HepG2 (cell line): ENCODE results near the gene NTMT1. TPM values are rescaled to one million over a fixed set of nuclear protein-coding genes. Genes with fewer than 3 reads are reported as not detected.

ENCODE experiments used
- ATAC-seq: fragments of 200-7000 bp; cut with Tn5 transposase; 3 replicates; pipeline ENCODE4 v1.9.1; 2020; ENCODE audit warnings: mild to moderate bottlenecking, moderate library complexity
- BruUV-seq: library from RNA; stranded (reverse); fragments of 400-500 nt; replicated peaks from 2 replicates; lab custom pipeline; 2021; lab: Mats Ljungman, UMichigan
- CTCF ChIA-PET: fragments of 300-600 bp; formaldehyde crosslinking; extraction: SDS; loops from one replicate; lab custom pipeline; 2021; ENCODE audit warnings: low total read pairs, inconsistent platforms, low intra/inter-chr PET ratio; lab: Yijun Ruan, JAX
- POLR2A ChIA-PET: fragments of 350-600 bp; sonication (Branson Sonifier 250); formaldehyde crosslinking; loops from one replicate; lab custom pipeline; 2020; ENCODE audit warnings: antibody characterized with exemption, inconsistent platforms; lab: Yijun Ruan, JAX
- DNase-seq: peaks from one replicate; pipeline ENCODE4 v3.0.0-alpha.2; 2015; ENCODE audit warnings: low spot score
- FAIRE-seq: peaks from 3 replicates; lab custom pipeline; 2011; peaks lifted over from hg19 to GRCh38; lab: Jason Lieb, UNC
- H2AFZ ChIP-seq: one replicate; pipeline ENCODE4 v1.6.1; 2011; ENCODE audit warnings: low read length, inconsistent platforms
- H3K27ac ChIP-seq: fragments of 300-600 bp; 3 replicates; pipeline ENCODE4 v1.8.0; 2011; ENCODE audit warnings: mixed run types, mild to moderate bottlenecking, mixed read lengths, low read length, inconsistent platforms; ENCODE audit not compliant: insufficient read depth; ENCODE audit errors: extremely low read length
- H3K27me3 ChIP-seq, 2 experiments: fragments of 200-600 bp in 1 of 2; 2 replicates in 1 of 2; 3 replicates in 1 of 2; pipeline versions ENCODE4 v1.6.0 to v1.8.0; 2011; ENCODE audit warnings: low read length in 2 of 2, mild to moderate bottlenecking in 2 of 2, moderate library complexity in 2 of 2, inconsistent platforms in 1 of 2; ENCODE audit not compliant: insufficient read depth in 2 of 2, control insufficient read depth in 1 of 2
- H3K36me3 ChIP-seq, 2 experiments: fragments of 200-600 bp in 1 of 2; replicated peaks in 1 of 2; 2 replicates in 1 of 2; 3 replicates in 1 of 2; pipeline versions ENCODE4 v1.5.1 to v1.8.0; 2011; ENCODE audit warnings: low read length in 2 of 2, inconsistent platforms in 1 of 2; ENCODE audit not compliant: insufficient read depth in 2 of 2, control insufficient read depth in 1 of 2
- H3K4me1 ChIP-seq: 2 replicates; pipeline ENCODE4 v1.5.1; 2012; ENCODE audit warnings: low read length, inconsistent platforms; ENCODE audit not compliant: insufficient read depth
- H3K4me2 ChIP-seq: 2 replicates; pipeline ENCODE4 v1.6.0; 2011; ENCODE audit warnings: low read depth, low read length, inconsistent platforms
- H3K4me3 ChIP-seq, 3 experiments: fragments of 200-600 bp in 1 of 3; sonication (generic), shearing (Covaris generic) in 1 of 3; replicated peaks in 1 of 3; 2 replicates each; pipeline ENCODE4 v1.5.1; 2011 to 2016; ENCODE audit warnings: low read length in 3 of 3, inconsistent platforms in 2 of 3, low read depth in 2 of 3, mild to moderate bottlenecking in 2 of 3, control low read depth in 1 of 3, mixed read lengths in 1 of 3; ENCODE audit not compliant: insufficient read depth in 1 of 3
- H3K79me2 ChIP-seq: one replicate; pipeline ENCODE4 v1.6.1; 2011; ENCODE audit warnings: low read length, inconsistent platforms; ENCODE audit not compliant: insufficient read depth
- H3K9ac ChIP-seq: 2 replicates; pipeline ENCODE4 v1.6.0; 2011; ENCODE audit warnings: mild to moderate bottlenecking, low read depth, low read length, inconsistent platforms; ENCODE audit not compliant: insufficient read depth
- H3K9me3 ChIP-seq: 2 replicates; pipeline ENCODE4 v1.5.1; 2012; ENCODE audit warnings: mild to moderate bottlenecking, low read length
- H4K20me1 ChIP-seq: 2 replicates; pipeline ENCODE4 v1.6.0; 2011; ENCODE audit warnings: inconsistent platforms, mild to moderate bottlenecking, low read length, moderate library complexity; ENCODE audit not compliant: insufficient read depth
- BRD4 ChIP-seq: sonication (generic); formaldehyde crosslinking; IDR thresholded peaks from 2 replicates; pipeline ENCODE4 v1.4.0; 2020; ENCODE audit warnings: missing genetic modification reagents
- ELK4 ChIP-seq: sonication (generic); formaldehyde crosslinking; IDR thresholded peaks from 2 replicates; pipeline ENCODE4 v1.9.0; 2021; ENCODE audit warnings: missing genetic modification reagents, borderline replicate concordance
- GATA4 ChIP-seq: sonication (generic); IDR thresholded peaks from 2 replicates; pipeline ENCODE4 v1.6.1; 2016; ENCODE audit warnings: antibody characterized with exemption, low read depth, borderline replicate concordance
- GZF1 ChIP-seq: sonication (generic); formaldehyde crosslinking; IDR thresholded peaks from 2 replicates; pipeline ENCODE4 v1.5.1; 2020; ENCODE audit warnings: mild to moderate bottlenecking, missing genetic modification reagents
- HOMEZ ChIP-seq: IDR thresholded peaks from 2 replicates; pipeline ENCODE4 v1.6.1; 2016; ENCODE audit warnings: low read depth
- HOXA9 ChIP-seq: sonication (generic); formaldehyde crosslinking; IDR thresholded peaks from 2 replicates; pipeline ENCODE4 v1.8.1; 2022; ENCODE audit warnings: missing genetic modification reagents, mild to moderate bottlenecking, moderate library complexity, borderline replicate concordance
- RARG ChIP-seq: sonication (generic); formaldehyde crosslinking; IDR thresholded peaks from 2 replicates; pipeline ENCODE4 v1.4.0; 2020; ENCODE audit warnings: low read depth, mild to moderate bottlenecking, missing genetic modification reagents
- REST ChIP-seq, 2 experiments: IDR thresholded peaks; 2 replicates each; pipeline ENCODE4 v1.6.1; 2011 to 2012; ENCODE audit warnings: low read length in 2 of 2, borderline replicate concordance in 1 of 2, low read depth in 1 of 2, mild to moderate bottlenecking in 1 of 2, moderate library complexity in 1 of 2
- SCMH1 ChIP-seq: sonication (generic); formaldehyde crosslinking; IDR thresholded peaks from 2 replicates; pipeline ENCODE4 v1.9.0; 2021; ENCODE audit warnings: missing genetic modification reagents, mild to moderate bottlenecking, borderline replicate concordance
- SNAPC5 ChIP-seq: sonication (generic); formaldehyde crosslinking; IDR thresholded peaks from 2 replicates; pipeline ENCODE4 v1.8.1; 2023; ENCODE audit warnings: mild to moderate bottlenecking, missing genetic modification reagents, borderline replicate concordance
- TCF7L2 ChIP-seq: IDR thresholded peaks from 2 replicates; pipeline ENCODE4 v1.6.1; 2011; ENCODE audit warnings: mild to moderate bottlenecking, low read depth, low read length, moderate library complexity
- ZNF143 ChIP-seq: sonication (generic); formaldehyde crosslinking; IDR thresholded peaks from 2 replicates; pipeline ENCODE4 v1.4.0; 2020; ENCODE audit warnings: missing genetic modification reagents
- ZNF253 ChIP-seq: sonication (generic); formaldehyde crosslinking; IDR thresholded peaks from 2 replicates; pipeline ENCODE4 v1.8.0; 2022; ENCODE audit warnings: mild to moderate bottlenecking, missing genetic modification reagents, borderline replicate concordance
- ZUFSP ChIP-seq: sonication (generic); formaldehyde crosslinking; IDR thresholded peaks from 2 replicates; pipeline ENCODE4 v1.9.0; 2021; ENCODE audit warnings: missing genetic modification reagents, mild to moderate bottlenecking, borderline replicate concordance
- WGBS: methylation state at CpG from one replicate; pipeline ENCODE4 v1.1.6; 2017; ENCODE audit warnings: low lambda C conversion rate; 5-methylcytosine and 5-hydroxymethylcytosine counted together
- in situ Hi-C: cut with HindIII; loops from 2 replicates; pipeline ENCODE4 v1.10.0; 2017; ENCODE audit warnings: low pct_unique_long_range_greater_than_20kb; ENCODE audit not compliant: extremely low pct_ligation_motif_present
- intact Hi-C: fragments of 100-400 bp; cut with micrococcal nuclease; formaldehyde crosslinking; loops from one replicate; pipeline ENCODE4 v1.10.0; 2022; ENCODE audit not compliant: unreplicated experiment
- polyA plus RNA-seq, 8 experiments: library from polyadenylated mRNA; depleted of rRNA in 3 of 8; stranded (reverse) in 7 of 8; unstranded in 1 of 8; fragments of >200 nt; fragmentation: Illumina TruSeq in 4 of 8; extraction: Trizol in 4 of 8; gene quantifications; 2 replicates each; pipeline versions ENCODE4 v1.2.1 to v1.2.3, GENCODE V29; 2011 to 2016; ENCODE audit warnings: low read depth in 4 of 8, missing spikeins in 1 of 8, mixed read lengths in 1 of 8; ENCODE audit not compliant: insufficient read depth in 1 of 8
- total RNA-seq, 5 experiments: library from RNA; depleted of rRNA; stranded (reverse); fragments of >200 nt; fragmentation: Illumina TruSeq; extraction: Trizol; gene quantifications; 2 replicates each; pipeline ENCODE4 v1.2.3, GENCODE V29; 2016; ENCODE audit warnings: low read depth in 1 of 5

NTMT1 gene
- total and polyA plus RNA-seq, 2 of the 13 experiments (the other 11 are each of a cell fraction or from before 2014, with no cell fraction given): 49.1 to 53.8 TPM

GRCh38 chr9:129586245-129586644 is 39.7 kb upstream of the NTMT1 start:
- Histone ChIP-seq H4K20me1 (no peaks in the 10 kb centered on the region), H2AFZ (no peak overlapping the region), H3K4me3 (no peak overlapping the region), H3K36me3 (no peaks in the 10 kb centered on the region), H3K9ac (no peak overlapping the region), H3K27ac (no peak overlapping the region), H3K4me2 (no peak overlapping the region), H3K4me1 (peaks cover 50% of the 10 kb centered on the region), H3K79me2 (peaks cover 4% of the 10 kb centered on the region), H3K9me3 (no peaks in the 10 kb centered on the region), H3K27me3 (no peaks in the 10 kb centered on the region)
- BruUV-seq: no TSS peak
- no peak for FAIRE-seq
- TF ChIP-seq SCMH1 (CRISPR knock-in tag) (no peak), ZNF253 (CRISPR knock-in tag) (no peak), GZF1 (CRISPR knock-in tag) (no peak), ZUFSP (CRISPR knock-in tag) (no peak), ZNF143 (CRISPR knock-in tag) (no peak), TCF7L2 (no peak), RARG (CRISPR knock-in tag) (no peak), HOXA9 (CRISPR knock-in tag) (no peak), ELK4 (CRISPR knock-in tag) (no peak), REST (IDR thresholded peaks at IDR 0.05; ENCODE audit: borderline replicate concordance in 1 of 2, low read depth in 1 of 2, low read length in 2 of 2) (no peak), HOMEZ (CRISPR knock-in tag) (no peak), SNAPC5 (CRISPR knock-in tag) (no peak), GATA4 (no peak), BRD4 (CRISPR knock-in tag) (no peak)
- no peak for ATAC-seq
- ChIA-PET CTCF (no interaction called here), POLR2A (interaction anchor here (1.2 to 2.3 kb wide), 4 partner anchors 11 to 446 kb away, joined by 3 to 18 read pairs (median 4); no protein-coding TSS in a partner anchor)
- in situ Hi-C loops: no loop called here
- DNase-seq: no peak
- intact Hi-C loops: no loop called here
- WGBS: 100% methylated on average over 1 of the region's 1 CpG
